Trophoblast cell (in vitro differentiated cells and primary cell): ENCODE measurements around the gene PRSS22.
A peak's percentile ranks its signal among the peaks of the same experiment; 100 is the strongest.

Experiments
- DNase-seq, 2 donors: peaks; one replicate each; pipeline ENCODE4 v3.0.0-alpha.2; 2016
- H2AFZ ChIP-seq: 2 replicates; pipeline ENCODE4 v1.6.1; 2013; ENCODE audit warnings: low read length, moderate library complexity, mild to moderate bottlenecking; ENCODE audit not compliant: insufficient read depth, poor library complexity
- H2AK5ac ChIP-seq: 2 replicates; pipeline ENCODE4 v1.6.1; 2013; ENCODE audit warnings: mild to moderate bottlenecking, low read length
- H2BK120ac ChIP-seq: 2 replicates; pipeline ENCODE4 v1.6.1; 2013; ENCODE audit warnings: low read length, mild to moderate bottlenecking, moderate library complexity; ENCODE audit not compliant: insufficient read depth, poor library complexity
- H2BK12ac ChIP-seq: 2 replicates; pipeline ENCODE4 v1.6.1; 2013; ENCODE audit warnings: mild to moderate bottlenecking, low read length, moderate library complexity
- H2BK5ac ChIP-seq: 2 replicates; pipeline ENCODE4 v1.6.1; 2013; ENCODE audit warnings: low read length, low read depth, moderate library complexity, mild to moderate bottlenecking; ENCODE audit not compliant: poor library complexity
- H3K14ac ChIP-seq: 2 replicates; pipeline ENCODE4 v1.6.1; 2013; ENCODE audit warnings: mild to moderate bottlenecking, low read length
- H3K18ac ChIP-seq: 2 replicates; pipeline ENCODE4 v1.6.1; 2013; ENCODE audit warnings: mild to moderate bottlenecking, low read length
- H3K23ac ChIP-seq: 2 replicates; pipeline ENCODE4 v1.6.1; 2013; ENCODE audit warnings: low read length
- H3K27ac ChIP-seq: 2 replicates; pipeline ENCODE4 v1.5.1; 2013; ENCODE audit warnings: low read depth, mild to moderate bottlenecking, inconsistent platforms, low read length, moderate library complexity
- H3K27me3 ChIP-seq: 2 replicates; pipeline ENCODE4 v1.6.1; 2013; ENCODE audit warnings: inconsistent platforms, mild to moderate bottlenecking, low read length, moderate library complexity; ENCODE audit not compliant: insufficient read depth
- H3K36me3 ChIP-seq, 2 experiments: 1 replicate in 1 of 2; 2 replicates in 1 of 2; pipeline ENCODE4 v1.6.1; 2013; ENCODE audit warnings: low read length in 2 of 2, mild to moderate bottlenecking in 2 of 2, moderate library complexity in 1 of 2; ENCODE audit not compliant: insufficient read depth in 2 of 2, control insufficient read depth in 1 of 2
- H3K4ac ChIP-seq: 2 replicates; pipeline ENCODE4 v1.6.1; 2013; ENCODE audit warnings: low read depth, mild to moderate bottlenecking, low read length, moderate library complexity
- H3K4me1 ChIP-seq, 2 experiments: 1 replicate in 1 of 2; 2 replicates in 1 of 2; pipeline ENCODE4 v1.6.1; 2013; ENCODE audit warnings: low read length in 2 of 2, mild to moderate bottlenecking in 2 of 2, moderate library complexity in 1 of 2; ENCODE audit not compliant: insufficient read depth in 2 of 2, control insufficient read depth in 1 of 2
- H3K4me2 ChIP-seq: 2 replicates; pipeline ENCODE4 v1.6.1; 2013; ENCODE audit warnings: inconsistent platforms, mild to moderate bottlenecking, low read length, moderate library complexity
- H3K4me3 ChIP-seq: 2 replicates; pipeline ENCODE4 v1.5.1; 2013; ENCODE audit warnings: mild to moderate bottlenecking, low read depth, low read length, inconsistent platforms
- H3K79me1 ChIP-seq: one replicate; pipeline ENCODE4 v1.6.1; 2013; ENCODE audit warnings: low read length
- H3K79me2 ChIP-seq: 2 replicates; pipeline ENCODE4 v1.6.1; 2013; ENCODE audit warnings: low read length, mild to moderate bottlenecking; ENCODE audit not compliant: control insufficient read depth, insufficient read depth, poor library complexity
- H3K9ac ChIP-seq: 2 replicates; pipeline ENCODE4 v1.6.1; 2013; ENCODE audit warnings: mild to moderate bottlenecking, low read length
- H3K9me3 ChIP-seq: 2 replicates; pipeline ENCODE4 v1.6.1; 2013; ENCODE audit warnings: low read depth, mild to moderate bottlenecking, control low read depth, inconsistent platforms, low read length; ENCODE audit not compliant: insufficient read depth
- H4K12ac ChIP-seq: 2 replicates; pipeline ENCODE4 v1.6.1; 2013; ENCODE audit warnings: low read depth, mild to moderate bottlenecking, low read length, moderate library complexity
- H4K8ac ChIP-seq: 2 replicates; pipeline ENCODE4 v1.6.1; 2013; ENCODE audit warnings: low read depth, mild to moderate bottlenecking, low read length, moderate library complexity
- H4K91ac ChIP-seq: one replicate; pipeline ENCODE4 v1.6.1; 2013; ENCODE audit warnings: low read depth, mild to moderate bottlenecking, low read length, moderate library complexity
- WGBS: extraction: QIAGEN DNeasy Blood & Tissue Kit; methylation state at CpG from one replicate; pipeline ENCODE4 v1.1.7; 2013; ENCODE audit warnings: missing lambda C conversion rate; ENCODE audit not compliant: insufficient read length, insufficient coverage; ENCODE audit errors: extremely low coverage; 5-methylcytosine and 5-hydroxymethylcytosine counted together

PRSS22 gene

GRCh38 chr16:2833776-2834175 is 24.2 kb downstream of the PRSS22 start:
- no peak overlapping the region for H3K23ac ChIP-seq
- no peak overlapping the region for H3K27ac ChIP-seq
- H3K27me3 ChIP-seq: no peaks in the 10 kb centered on the region
- no peak overlapping the region for H3K14ac ChIP-seq
- H3K18ac ChIP-seq: no peak overlapping the region
- H3K4me3 ChIP-seq: no peak overlapping the region
- H3K36me3 ChIP-seq: no peaks in the 10 kb centered on the region
- no peak for DNase-seq
- no peak overlapping the region for H3K4ac ChIP-seq
- H3K79me2 ChIP-seq: no peaks in the 10 kb centered on the region
- H4K8ac ChIP-seq: no peak overlapping the region
- peaks cover 10 to 15% of the 10 kb centered on the region in 2 experiments for H3K4me1 ChIP-seq
- H4K91ac ChIP-seq: no peak overlapping the region
- H3K9me3 ChIP-seq: no peaks in the 10 kb centered on the region
- H2BK12ac ChIP-seq: no peak overlapping the region
- no peak overlapping the region for H4K12ac ChIP-seq
- H2BK5ac ChIP-seq: no peak overlapping the region
- no peak overlapping the region for H2BK120ac ChIP-seq
- peaks cover 3% of the 10 kb centered on the region for H3K79me1 ChIP-seq
- 100% methylated on average over 1 of the region's 7 CpGs for WGBS
- H3K9ac ChIP-seq: no peak overlapping the region
- H3K4me2 ChIP-seq: no peak overlapping the region
- H2AK5ac ChIP-seq: no peak overlapping the region
- no peak overlapping the region for H2AFZ ChIP-seq

- H4K91ac ChIP-seq: no peak overlapping the region
- no peak overlapping the region for H2BK5ac ChIP-seq
- H2AFZ ChIP-seq: no peak overlapping the region
- no peak overlapping the region for H3K4me2 ChIP-seq
- no peak overlapping the region for H3K23ac ChIP-seq
- no peaks in the 10 kb centered on the region for H3K36me3 ChIP-seq
- no peak overlapping the region for H2BK120ac ChIP-seq
- no CpG with 5 or more reads among the region's 15 CpGs for WGBS
- no peaks in the 10 kb centered on the region for H3K27me3 ChIP-seq
- no peak overlapping the region for H3K18ac ChIP-seq
- no peak overlapping the region for H2AK5ac ChIP-seq
- H4K8ac ChIP-seq: no peak overlapping the region
- H2BK12ac ChIP-seq: no peak overlapping the region
- no peak overlapping the region for H3K4me3 ChIP-seq
- no peaks in the 10 kb centered on the region for H3K9me3 ChIP-seq
- H3K4ac ChIP-seq: no peak overlapping the region
- no peak overlapping the region for H4K12ac ChIP-seq
- no peak overlapping the region for H3K27ac ChIP-seq
- peaks cover 9% of the 10 kb centered on the region in 2 experiments for H3K4me1 ChIP-seq
- H3K14ac ChIP-seq: no peak overlapping the region
- no peaks in the 10 kb centered on the region for H3K79me2 ChIP-seq
- DNase-seq: no peak
- peaks cover 3% of the 10 kb centered on the region for H3K79me1 ChIP-seq
- H3K9ac ChIP-seq: no peak overlapping the region
Observed at GRCh38 chr16:2831203-2831602, 26.8 kb downstream of the PRSS22 start.

- no peak overlapping the region for H2AK5ac ChIP-seq
- no peaks in the 10 kb centered on the region for H3K36me3 ChIP-seq
- no peak overlapping the region for H3K27ac ChIP-seq
- no peak overlapping the region for H3K4me3 ChIP-seq
- no peak overlapping the region for H3K18ac ChIP-seq
- no CpG with 5 or more reads among the region's 5 CpGs for WGBS
- no peak overlapping the region for H3K4ac ChIP-seq
- no peak overlapping the region for H2AFZ ChIP-seq
- peaks cover 2% of the 10 kb centered on the region for H3K79me1 ChIP-seq
- H3K9me3 ChIP-seq: no peaks in the 10 kb centered on the region
- H3K4me2 ChIP-seq: no peak overlapping the region
- no peaks in the 10 kb centered on the region for H3K27me3 ChIP-seq
- no peaks in the 10 kb centered on the region for H3K79me2 ChIP-seq
- H4K8ac ChIP-seq: no peak overlapping the region
- peaks cover 1 to 4% of the 10 kb centered on the region in 2 experiments for H3K4me1 ChIP-seq
- no peak for DNase-seq
- H4K91ac ChIP-seq: no peak overlapping the region
- no peak overlapping the region for H2BK12ac ChIP-seq
- H3K14ac ChIP-seq: no peak overlapping the region
- H2BK5ac ChIP-seq: no peak overlapping the region
- no peak overlapping the region for H4K12ac ChIP-seq
- no peak overlapping the region for H3K23ac ChIP-seq
- H3K9ac ChIP-seq: no peak overlapping the region
- no peak overlapping the region for H2BK120ac ChIP-seq
Observed at GRCh38 chr16:2830355-2830695, 27.6 kb downstream of the PRSS22 start.

GRCh38 chr16:2829501-2830354 is 28.2 kb downstream of the PRSS22 start, which contains the start of gene ZG16B:
Gene ZG16B (plus strand): TSS chr16:2830303. CDS start chr16:2830442, 139 bp downstream.
- no peak within 1 kb of the TSS for H3K4me2 ChIP-seq
- DNase-seq: peak; percentile 37 to 63
- no peak within 1 kb of the TSS for H3K27ac ChIP-seq
- no peak within 1 kb of the TSS for H2AFZ ChIP-seq
- H3K4ac ChIP-seq: no peak within 1 kb of the TSS
- H3K4me3 ChIP-seq: no peak within 1 kb of the TSS
- no peak within 1 kb of the TSS for H4K8ac ChIP-seq
- no peak within 1 kb of the TSS for H2AK5ac ChIP-seq
- no peaks in the 10 kb centered on the region for H3K36me3 ChIP-seq
- H4K12ac ChIP-seq: no peak within 1 kb of the TSS
- no peaks in the 10 kb centered on the region for H3K4me1 ChIP-seq
- no peaks in the 10 kb centered on the region for H3K9me3 ChIP-seq
- no peak within 1 kb of the TSS for H3K9ac ChIP-seq
- H3K23ac ChIP-seq: no peak within 1 kb of the TSS
- no peak within 1 kb of the TSS for H2BK12ac ChIP-seq
- no peaks in the 10 kb centered on the region for H3K27me3 ChIP-seq
- no CpG with 5 or more reads among the region's 32 CpGs for WGBS
- no peak within 1 kb of the TSS for H3K14ac ChIP-seq
- H2BK120ac ChIP-seq: no peak within 1 kb of the TSS
- H3K79me2 ChIP-seq: no peaks in the 10 kb centered on the region
- H3K79me1 ChIP-seq: no peaks in the 10 kb centered on the region
- no peak within 1 kb of the TSS for H4K91ac ChIP-seq
- H2BK5ac ChIP-seq: no peak within 1 kb of the TSS
- H3K18ac ChIP-seq: no peak within 1 kb of the TSS
